H1 (cell line): ENCODE measurements around the gene L3MBTL1. TPM values are rescaled to one million over a fixed set of nuclear protein-coding genes. Genes with fewer than 3 reads are reported as not detected.

ENCODE experiments used
- CTCF ChIA-PET: fragments of 300-600 bp; sonication (Branson Sonifier 250); formaldehyde crosslinking; loops from one replicate; lab custom pipeline; 2021; ENCODE audit not compliant: partially characterized antibody; lab: Charles Lee
- POLR2A ChIA-PET: fragments of 300-600 bp; sonication (Branson Sonifier 250); formaldehyde crosslinking; loops from one replicate; lab custom pipeline; 2021; ENCODE audit warnings: inconsistent platforms; ENCODE audit not compliant: partially characterized antibody; lab: Charles Lee
- DNase-seq, 2 experiments: peaks; one replicate each; pipeline versions ENCODE4 v3.0.0 to v3.0.0-alpha.2; 2010 to 2022; ENCODE audit warnings: low spot score in 2 of 2, low read depth in 1 of 2, mixed read lengths in 1 of 2
- FAIRE-seq: peaks from 2 replicates; lab custom pipeline; 2011; peaks lifted over from hg19 to GRCh38; lab: Jason Lieb, UNC
- H2AFZ ChIP-seq: 2 replicates; pipeline ENCODE4 v1.8.1; 2012; ENCODE audit warnings: low read length, inconsistent platforms
- H2AK5ac ChIP-seq: 2 replicates; pipeline ENCODE4 v1.6.1; 2013; ENCODE audit warnings: low read depth, low read length
- H2BK120ac ChIP-seq: replicated peaks from 2 replicates; pipeline ENCODE3; 2013; ENCODE audit warnings: low read depth, low read length, inconsistent platforms
- H2BK12ac ChIP-seq: 2 replicates; pipeline ENCODE4 v1.6.1; 2013; ENCODE audit warnings: low read depth, low read length
- H2BK15ac ChIP-seq: 2 replicates; pipeline ENCODE4 v1.6.1; 2013; ENCODE audit warnings: low read length
- H2BK20ac ChIP-seq: 2 replicates; pipeline ENCODE4 v1.6.1; 2013; ENCODE audit warnings: low read length
- H2BK5ac ChIP-seq: 2 replicates; pipeline ENCODE4 v1.6.1; 2013; ENCODE audit warnings: low read depth, low read length
- H3K14ac ChIP-seq: 2 replicates; pipeline ENCODE4 v1.6.1; 2013; ENCODE audit warnings: inconsistent platforms; ENCODE audit not compliant: insufficient read length
- H3K18ac ChIP-seq: 2 replicates; pipeline ENCODE4 v1.6.1; 2013; ENCODE audit warnings: low read length; ENCODE audit errors: extremely low read depth
- H3K23ac ChIP-seq: 2 replicates; pipeline ENCODE4 v1.6.1; 2013; ENCODE audit warnings: inconsistent platforms; ENCODE audit not compliant: insufficient read length
- H3K23me2 ChIP-seq: 2 replicates; pipeline ENCODE4 v1.6.1; 2013; ENCODE audit warnings: low read depth, low read length
- H3K27ac ChIP-seq: 2 replicates; pipeline ENCODE4 v1.6.1; 2011; ENCODE audit warnings: low read depth, low read length, inconsistent platforms
- H3K27me3 ChIP-seq, 4 experiments: replicated peaks in 1 of 4; 1 replicate in 1 of 4; 2 replicates in 3 of 4; pipeline versions ENCODE4 v1.6.1 to v1.8.1; 2011 to 2013; ENCODE audit warnings: low read length in 3 of 4, mild to moderate bottlenecking in 3 of 4, inconsistent platforms in 2 of 4, mixed read lengths in 2 of 4, moderate library complexity in 1 of 4; ENCODE audit not compliant: control insufficient read depth in 3 of 4, insufficient read depth in 3 of 4; ENCODE audit errors: extremely low read depth in 1 of 4
- H3K36me3 ChIP-seq, 4 experiments: 2 replicates each; pipeline versions ENCODE4 v1.6.1 to v1.8.1; 2011 to 2013; ENCODE audit warnings: mild to moderate bottlenecking in 4 of 4, low read length in 3 of 4, moderate library complexity in 2 of 4, control low read depth in 1 of 4, inconsistent platforms in 1 of 4; ENCODE audit not compliant: insufficient read depth in 4 of 4, control insufficient read depth in 2 of 4
- H3K4ac ChIP-seq: replicated peaks from 2 replicates; pipeline ENCODE3; 2013; ENCODE audit warnings: low read length, low read depth, mixed read lengths, inconsistent platforms; ENCODE audit not compliant: insufficient read length
- H3K4me1 ChIP-seq, 4 experiments: replicated peaks in 1 of 4; 1 replicate in 1 of 4; 2 replicates in 3 of 4; pipeline versions ENCODE4 v1.6.1 to v1.8.1; 2011 to 2013; ENCODE audit warnings: low read length in 3 of 4, inconsistent platforms in 2 of 4, mixed read lengths in 1 of 4; ENCODE audit not compliant: insufficient read depth in 4 of 4, control insufficient read depth in 3 of 4
- H3K4me2 ChIP-seq, 2 experiments: 2 replicates each; pipeline versions ENCODE4 v1.6.1 to v1.8.1; 2011 to 2013; ENCODE audit warnings: low read depth in 2 of 2, low read length in 2 of 2, control low read depth in 1 of 2, inconsistent platforms in 1 of 2, mild to moderate bottlenecking in 1 of 2; ENCODE audit not compliant: insufficient read depth in 1 of 2
- H3K4me3 ChIP-seq, 4 experiments: fragments of 200-600, 300-600 bp in 1 of 4; sonication (generic), shearing (Covaris generic), sonication (Bioruptor Twin) in 1 of 4; 2 replicates each; pipeline versions ENCODE4 v1.5.1 to v1.8.1; 2011 to 2016; ENCODE audit warnings: low read length in 4 of 4, low read depth in 3 of 4, control low read depth in 2 of 4, inconsistent platforms in 2 of 4, mild to moderate bottlenecking in 2 of 4, mixed read lengths in 1 of 4, moderate library complexity in 1 of 4; ENCODE audit not compliant: insufficient read depth in 2 of 4; ENCODE audit errors: extremely low read depth in 1 of 4
- H3K56ac ChIP-seq: replicated peaks from 2 replicates; pipeline ENCODE3; 2013; ENCODE audit warnings: low read depth, mild to moderate bottlenecking, mixed read lengths, low read length, inconsistent platforms; ENCODE audit not compliant: insufficient read length
- H3K79me1 ChIP-seq: 2 replicates; pipeline ENCODE4 v1.6.1; 2013; ENCODE audit warnings: low read depth, low read length, control low read depth
- H3K79me2 ChIP-seq, 2 experiments: 2 replicates each; pipeline versions ENCODE4 v1.6.1 to v1.8.1; 2012 to 2013; ENCODE audit warnings: low read length in 2 of 2, mild to moderate bottlenecking in 2 of 2, inconsistent platforms in 1 of 2; ENCODE audit not compliant: insufficient read depth in 2 of 2, control insufficient read depth in 1 of 2
- H3K9ac ChIP-seq, 4 experiments: replicated peaks in 1 of 4; 1 replicate in 1 of 4; 2 replicates in 3 of 4; pipeline versions ENCODE4 v1.6.1 to v1.8.1; 2011 to 2013; ENCODE audit warnings: low read depth in 3 of 4, low read length in 3 of 4, control low read depth in 2 of 4, mild to moderate bottlenecking in 2 of 4, moderate library complexity in 2 of 4, inconsistent platforms in 1 of 4; ENCODE audit errors: extremely low read depth in 1 of 4
- H3K9me3 ChIP-seq, 2 experiments: 2 replicates each; pipeline versions ENCODE4 v1.6.1 to v1.8.1; 2012 to 2013; ENCODE audit warnings: mild to moderate bottlenecking in 2 of 2, moderate library complexity in 2 of 2, control low read depth in 1 of 2, inconsistent platforms in 1 of 2, low read depth in 1 of 2, low read length in 1 of 2, mixed read lengths in 1 of 2; ENCODE audit not compliant: insufficient read depth in 2 of 2
- H4K20me1 ChIP-seq, 2 experiments: replicated peaks in 1 of 2; 2 replicates each; pipeline versions ENCODE3 to v1.8.1; 2011 to 2013; ENCODE audit warnings: inconsistent platforms in 2 of 2, low read length in 2 of 2, mild to moderate bottlenecking in 1 of 2; ENCODE audit not compliant: insufficient read depth in 2 of 2, control insufficient read depth in 1 of 2
- H4K5ac ChIP-seq: 2 replicates; pipeline ENCODE4 v1.6.1; 2013; ENCODE audit warnings: low read length, low read depth, mixed read lengths, inconsistent platforms; ENCODE audit not compliant: insufficient read length
- H4K8ac ChIP-seq: 2 replicates; pipeline ENCODE4 v1.8.0; 2013; ENCODE audit warnings: mild to moderate bottlenecking, moderate library complexity, low read length, inconsistent platforms; ENCODE audit not compliant: insufficient read depth; ENCODE audit errors: extremely low read depth
- H4K91ac ChIP-seq: replicated peaks from 2 replicates; pipeline ENCODE3; 2013; ENCODE audit warnings: low read length, mixed read lengths, inconsistent platforms; ENCODE audit not compliant: insufficient read length
- SAP30 ChIP-seq: fragments of 300-600 bp; sonication (generic); IDR thresholded peaks from 2 replicates; pipeline ENCODE4 v1.7.1; 2012; ENCODE audit warnings: low read length, moderate library complexity, mild to moderate bottlenecking, inconsistent platforms; ENCODE audit not compliant: insufficient read depth, insufficient replicate concordance
- WGBS, 2 experiments: shearing (Covaris generic) in 1 of 2; methylation state at CpG; one replicate each; pipeline versions ENCODE4 v1.1.6 to v1.1.7; 2013 to 2015; ENCODE audit warnings: low lambda C conversion rate in 2 of 2, mixed read lengths in 2 of 2, inconsistent platforms in 1 of 2, low coverage in 1 of 2, missing lambda C conversion rate in 1 of 2; ENCODE audit not compliant: insufficient replicate concordance in 2 of 2, insufficient coverage in 1 of 2, insufficient read length in 1 of 2; ENCODE audit errors: extremely low coverage in 1 of 2, missing lambda C conversion rate in 1 of 2; 5-methylcytosine and 5-hydroxymethylcytosine counted together
- polyA plus RNA-seq, 7 experiments: library from polyadenylated mRNA; depleted of rRNA in 3 of 7; stranded (reverse) in 5 of 7; unstranded in 2 of 7; fragments of >200 nt in 5 of 7; fragments of 200-250 nt in 2 of 7; gene quantifications; 1 replicate in 5 of 7; 2 replicates in 1 of 7; 4 replicates in 1 of 7; pipeline versions ENCODE4 v1.2.1 to v1.2.3, GENCODE V29; 2011 to 2013; ENCODE audit warnings: missing spikeins in 2 of 7, mixed read lengths in 2 of 7
- total RNA-seq: library from RNA; stranded (reverse); fragmentation: NEBNext Ultra II Directional; extraction: Animal tissue kit (Norgen Biotek cat#: 25700); gene quantifications from 2 replicates; pipeline ENCODE4 v1.2.1, GENCODE V29; 2021

L3MBTL1 gene
- total and polyA plus RNA-seq, 2 of the 8 experiments (the other 6 are each of a cell fraction or from before 2014, with no cell fraction given) = 11.9 to 17.0 TPM

DNA sequence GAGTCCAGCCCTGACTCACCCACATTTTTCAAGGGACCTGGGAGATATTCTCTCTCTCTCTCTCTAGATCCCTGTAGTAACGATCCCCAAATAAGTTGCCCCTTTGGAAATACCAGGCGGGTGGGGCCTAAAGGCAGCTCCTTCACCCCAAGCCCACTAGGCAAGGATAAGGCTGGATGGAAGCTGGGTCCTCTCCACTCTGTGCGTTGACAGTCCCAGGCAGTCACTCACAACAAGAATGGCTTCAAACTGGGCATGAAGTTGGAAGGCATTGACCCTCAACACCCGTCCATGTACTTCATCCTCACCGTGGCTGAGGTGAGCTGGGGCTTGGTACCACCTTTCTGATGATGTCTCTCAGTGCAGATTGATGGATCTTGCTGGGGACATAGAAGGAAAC, 21.6 kb downstream of the L3MBTL1 start:
- H2BK12ac ChIP-seq = no peak overlapping the region
- H3K23me2 ChIP-seq = no peaks in the 10 kb centered on the region
- H3K27me3 ChIP-seq = no peaks in the 10 kb centered on the region
- H3K4ac ChIP-seq = no peak overlapping the region
- no peak overlapping the region for H4K8ac ChIP-seq
- H3K9me3 ChIP-seq = no peaks in the 10 kb centered on the region
- H3K9ac ChIP-seq = no peak overlapping the region
- H3K4me1 ChIP-seq = no peaks in the 10 kb centered on the region
- H4K20me1 ChIP-seq = peaks cover 2 to 4% of the 10 kb centered on the region in 2 experiments
- CTCF ChIA-PET = interaction anchor here (2.2 to 7.3 kb wide), 2 partner anchors 9 to 12 kb away, joined by 5 to 54 read pairs; no protein-coding TSS in a partner anchor
- no peak overlapping the region for H4K5ac ChIP-seq
- no peak overlapping the region for H3K4me2 ChIP-seq
- H4K91ac ChIP-seq = no peak overlapping the region
- H3K4me3 ChIP-seq = no peak overlapping the region
- whole genome bisulfite sequencing, 2 experiments = 88% methylated on average over 5 of the region's 5 CpGs; no CpG with 5 or more reads in 1 of the 2 experiments
- no peak overlapping the region for H3K14ac ChIP-seq
- H2BK20ac ChIP-seq = no peak overlapping the region
- no peaks in the 10 kb centered on the region; a peak in 1 of 8 replicates for H3K36me3 ChIP-seq
- POLR2A ChIA-PET = interaction anchor here (1.5 to 3.2 kb wide), 3 partner anchors 14 to 71 kb away, joined by 3 to 17 read pairs (median 13); partner anchors contain the start of gene SRSF6
- no peak overlapping the region for H2BK15ac ChIP-seq
- no peak overlapping the region for H2AK5ac ChIP-seq
- H3K18ac ChIP-seq = no peak overlapping the region
- no peak for TF ChIP-seq SAP30
- H3K23ac ChIP-seq = no peak overlapping the region
- no peak overlapping the region for H2BK120ac ChIP-seq
- H2BK5ac ChIP-seq = no peak overlapping the region
- DNase-seq (no peak), FAIRE-seq (no peak)
- no peak overlapping the region for H2AFZ ChIP-seq
- H3K56ac ChIP-seq = no peak overlapping the region
- H3K79me2 ChIP-seq = no peaks in the 10 kb centered on the region
- 0 out of 2 replicates have a peak, but pooled peaks cover 2% of the 10 kb centered on the region for H3K79me1 ChIP-seq
- no peak overlapping the region for H3K27ac ChIP-seq
